K562 (cell line): Measurements from ENCODE around the gene ATXN1L. TPM values are rescaled to one million over a fixed set of nuclear protein-coding genes. Genes with fewer than 3 reads are reported as not detected.

Experiments used
- CGGBP1 ChIP-seq: fragments of 250-450 bp; sonication (Bioruptor Pico); IDR thresholded peaks from 2 replicates; pipeline ENCODE4 v1.9.0; 2021; ENCODE audit warnings: mild to moderate bottlenecking
- CLOCK ChIP-seq: fragments of 250-450 bp; sonication (Bioruptor Pico); IDR thresholded peaks from 2 replicates; pipeline ENCODE4 v1.4.0; 2020; ENCODE audit warnings: mild to moderate bottlenecking, moderate library complexity, borderline replicate concordance
- ETS1 ChIP-seq: conservative IDR thresholded peaks from 2 replicates; pipeline ENCODE4 v1.6.1; 2011; ENCODE audit warnings: low read depth, mild to moderate bottlenecking, low read length; ENCODE audit not compliant: control insufficient read depth
- FOXP4 ChIP-seq: sonication (generic); formaldehyde crosslinking; IDR thresholded peaks from 2 replicates; pipeline ENCODE4 v1.8.0; 2022; ENCODE audit warnings: mild to moderate bottlenecking, missing genetic modification reagents, borderline replicate concordance
- HMGN3 ChIP-seq: IDR thresholded peaks from 2 replicates; pipeline ENCODE4 v1.6.1; 2011; ENCODE audit warnings: borderline replicate concordance, low read depth, mild to moderate bottlenecking, mixed read lengths, low read length; ENCODE audit not compliant: insufficient read length; ENCODE audit errors: extremely low read depth
- HNRNPLL ChIP-seq: fragments of 200-400 bp; formaldehyde crosslinking; IDR thresholded peaks from 2 replicates; pipeline ENCODE4 v1.6.1; 2017; ENCODE audit warnings: low read length, low read depth, mild to moderate bottlenecking; ENCODE audit not compliant: poor library complexity, severe bottlenecking
- MAFG ChIP-seq: fragments of 450-650 bp; conservative IDR thresholded peaks from 2 replicates; pipeline ENCODE4 v1.6.1; 2016; ENCODE audit warnings: missing genetic modification characterization, missing compliant biosample characterization
- NKRF ChIP-seq: fragments of 450-650 bp; IDR thresholded peaks from 2 replicates; pipeline ENCODE4 v1.6.1; 2016; ENCODE audit warnings: borderline replicate concordance
- STAG1 ChIP-seq: sonication (generic); formaldehyde crosslinking; IDR thresholded peaks from 2 replicates; pipeline ENCODE4 v1.5.0; 2020; ENCODE audit warnings: missing genetic modification reagents, borderline replicate concordance
- THRB ChIP-seq: fragments of 450-650 bp; formaldehyde crosslinking; conservative IDR thresholded peaks from 2 replicates; pipeline ENCODE4 v1.4.0; 2022; ENCODE audit warnings: mild to moderate bottlenecking, missing genetic modification characterization
- YY1 ChIP-seq, 3 experiments: IDR thresholded peaks; 2 replicates each; pipeline ENCODE4 v1.6.1; 2011; ENCODE audit warnings: low read length in 2 of 3, mild to moderate bottlenecking in 2 of 3, moderate library complexity in 2 of 3, borderline replicate concordance in 1 of 3, control low read depth in 1 of 3, low read depth in 1 of 3; ENCODE audit not compliant: insufficient read depth in 3 of 3, insufficient replicate concordance in 2 of 3, control insufficient read depth in 1 of 3, insufficient read length in 1 of 3; ENCODE audit errors: extremely low read depth in 1 of 3
- ZNF589 ChIP-seq: fragments of 200-800 bp; sonication (Bioruptor generic); IDR thresholded peaks from 2 replicates; pipeline ENCODE4 v1.6.1; 2016; ENCODE audit warnings: low read depth, missing genetic modification characterization, missing compliant biosample characterization
- ZNF766 ChIP-seq: fragments of 200-800 bp; sonication (Bioruptor generic); conservative IDR thresholded peaks from 2 replicates; pipeline ENCODE4 v1.6.1; 2016; ENCODE audit warnings: missing genetic modification characterization, missing compliant biosample characterization
- polyA plus RNA-seq, 8 experiments: library from polyadenylated mRNA; depleted of rRNA in 4 of 8; stranded (reverse) in 5 of 8; unstranded in 3 of 8; fragments of >200 nt; fragmentation: Nextera tagmentation in 2 of 8; fragmentation: Illumina TruSeq in 1 of 8; extraction: Ambion mirVana in 2 of 8; extraction: Trizol in 1 of 8; gene quantifications; 2 replicates each; pipeline versions ENCODE4 v1.2.1 to v1.2.3, GENCODE V29; 2011 to 2014; ENCODE audit warnings: inconsistent platforms in 1 of 8, missing spikeins in 1 of 8
- total RNA-seq, 7 experiments: library from RNA; depleted of rRNA in 6 of 7; stranded (reverse); fragments of >200 nt in 6 of 7; fragmentation: Illumina TruSeq in 2 of 7; extraction: Trizol in 2 of 7; gene quantifications; 2 replicates each; pipeline versions ENCODE4 v1.2.1 to v1.2.3, GENCODE V29; 2011 to 2021; ENCODE audit warnings: low replicate concordance in 1 of 7

The ATXN1L gene
- total and polyA plus RNA-seq, 9 of the 15 experiments (the other 6 are each of a cell fraction or from before 2014, with no cell fraction given), result 1.4 to 11.3 (median 9.3) TPM

- TF ChIP-seq CLOCK (CRISPR knock-in tag) (no peak), THRB (CRISPR knock-in tag) (0 out of 2 replicates have a peak, but pooled peaks have one; percentile 51), FOXP4 (CRISPR knock-in tag) (no peak), ETS1 (peak; percentile 20; the same call in 1 of the 2 replicates), CGGBP1 (CRISPR knock-in tag) (no peak), ZNF589 (CRISPR knock-in tag) (peak; percentile 71; the same call in 1 of the 2 replicates), HMGN3 (peak; percentile 42), ZNF766 (CRISPR knock-in tag) (peak; percentile 87), NKRF (peak; percentile 75), HNRNPLL (peak; percentile 21), YY1 (IDR thresholded peaks at IDR 0.05; ENCODE audit: borderline replicate concordance in 1 of 3, control insufficient read depth in 1 of 3, extremely low read depth in 1 of 3, insufficient read depth in 3 of 3, insufficient read length in 1 of 3, insufficient replicate concordance in 2 of 3, low read depth in 1 of 3, low read length in 2 of 3) (peak; percentile 71 to 96 (median 93)), STAG1 (CRISPR knock-in tag) (peak; percentile 48; the same call in 1 of the 2 replicates), MAFG (tag) (no peak)
Measured at GRCh38 chr16:71883849-71884638, 38.3 kb downstream of the ATXN1L start, which contains the start of gene ZNF821 (continued).
